NOMO-1 treated with dmso at 0.1 percent for 144 hours (cell line): Measurements from ENCODE around the gene ROM1.
"Not testable (repeated sequence)": the region's sequence is repeated elsewhere in the genome, so short reads cannot be mapped to it uniquely, and the experiment has no call there.

Source experiments
- DNase-seq: peaks from one replicate; lab custom pipeline; 2025; ENCODE audit not compliant: unreplicated experiment; lab: John Stamatoyannopoulos, UW

The ROM1 gene

GRCh38 chr11:62648185-62648966, 35.3 kb downstream of the ROM1 start:
- no peak for DNase-seq

GRCh38 chr11:62648967-62649364, 35.9 kb downstream of the ROM1 start:
- no peak for DNase-seq

- no peak for DNase-seq
These were observed 36.4 kb downstream of the ROM1 start for GRCh38 chr11:62649486-62649885.

GRCh38 chr11:62650283-62650682, 37.2 kb downstream of the ROM1 start:
- not testable (repeated sequence) for DNase-seq

- no peak for DNase-seq
These were observed 39.3 kb downstream of the ROM1 start for GRCh38 chr11:62652161-62653006.

- no peak for DNase-seq
These were observed 41.2 kb downstream of the ROM1 start for GRCh38 chr11:62654297-62654696.

GRCh38 chr11:62656796-62657429, 43.9 kb downstream of the ROM1 start:
- peak; percentile 7 for DNase-seq

GRCh38 chr11:62664405-62665074, 51.5 kb downstream of the ROM1 start:
- DNase-seq, result peak; percentile 72
